ENCODE measurements around the gene SLC15A3.

Gene SLC15A3

DNA sequence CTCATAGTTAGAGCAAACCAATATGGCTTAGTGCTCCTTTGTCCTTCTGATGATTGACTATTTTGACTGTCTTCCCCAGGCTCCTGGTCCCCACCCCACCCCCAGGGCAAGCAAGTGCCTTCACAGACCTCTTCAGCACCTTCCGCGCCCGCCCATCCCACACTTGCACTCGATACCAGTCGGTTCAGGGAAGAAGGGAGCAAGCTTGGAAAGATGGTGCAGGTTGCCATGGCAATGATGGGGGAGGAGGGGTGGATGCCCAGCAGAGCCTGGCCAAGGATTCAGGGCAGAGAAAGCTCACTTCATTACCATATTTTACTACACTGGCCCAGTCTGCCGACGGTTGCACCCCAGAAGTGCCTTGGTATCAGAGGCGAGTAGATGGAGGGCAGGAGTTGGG lies 25.5 kb downstream of the SLC15A3 start:
- DNase-seq, result no peak
- Histone ChIP-seq H2BK120ac (ENCODE audit: low read depth, low read length) (no peak overlapping the region), H3K56ac (ENCODE audit: low read length) (no peak overlapping the region), H3K23ac (ENCODE audit: low read length) (no peak overlapping the region), H3K18ac (ENCODE audit: low read length) (no peak overlapping the region), H2AK5ac (ENCODE audit: low read length) (no peak overlapping the region), H3K36me3 (ENCODE audit: control insufficient read depth, insufficient read depth, low read length) (peaks cover 2% of the 10 kb centered on the region), H3K4ac (ENCODE audit: low read depth, low read length) (no peak overlapping the region), H3K4me1 (ENCODE audit: control insufficient read depth, low read depth, low read length) (peaks cover 3% of the 10 kb centered on the region), H4K5ac (ENCODE audit: low read length) (no peak overlapping the region), H4K8ac (ENCODE audit: low read depth, low read length) (no peak overlapping the region), H3K79me1 (ENCODE audit: low read length) (peaks cover 3% of the 10 kb centered on the region), H3K4me2 (ENCODE audit: low read length) (no peak overlapping the region), H3K79me2 (ENCODE audit: control insufficient read depth, insufficient read depth, low read length) (no peaks in the 10 kb centered on the region), H2BK15ac (replicated peaks; ENCODE audit: low read depth) (no peak overlapping the region), H3K27ac (ENCODE audit: low read depth, low read length) (no peak overlapping the region), H3K4me3 (ENCODE audit: low read length) (no peak overlapping the region), H3K27me3 (ENCODE audit: insufficient read depth, low read length, poor library complexity) (no peaks in the 10 kb centered on the region), H2BK5ac (ENCODE audit: low read length) (no peak overlapping the region), H3K9ac (ENCODE audit: low read length) (no peak overlapping the region)
- no CpG with 5 or more reads among the region's 8 CpGs for WGBS (ENCODE audit: extremely low coverage, insufficient coverage, low lambda C conversion rate)

GRCh38 chr11:60925868-60926267 lies 26.1 kb downstream of the SLC15A3 start:
- Histone ChIP-seq H3K23ac (ENCODE audit: low read length) (no peak overlapping the region), H3K4me2 (ENCODE audit: low read length) (no peak overlapping the region), H3K56ac (ENCODE audit: low read length) (no peak overlapping the region), H2BK120ac (ENCODE audit: low read depth, low read length) (no peak overlapping the region), H3K27ac (ENCODE audit: low read depth, low read length) (no peak overlapping the region), H3K18ac (ENCODE audit: low read length) (no peak overlapping the region), H2AK5ac (ENCODE audit: low read length) (no peak overlapping the region), H3K4me3 (ENCODE audit: low read length) (no peak overlapping the region), H4K5ac (ENCODE audit: low read length) (no peak overlapping the region), H2BK15ac (replicated peaks; ENCODE audit: low read depth) (no peak overlapping the region), H3K4ac (ENCODE audit: low read depth, low read length) (no peak overlapping the region), H3K4me1 (ENCODE audit: control insufficient read depth, low read depth, low read length) (peaks cover 3% of the 10 kb centered on the region), H3K27me3 (ENCODE audit: insufficient read depth, low read length, poor library complexity) (no peaks in the 10 kb centered on the region), H4K8ac (ENCODE audit: low read depth, low read length) (no peak overlapping the region), H3K36me3 (ENCODE audit: control insufficient read depth, insufficient read depth, low read length) (peaks cover 2% of the 10 kb centered on the region), H3K9ac (ENCODE audit: low read length) (no peak overlapping the region), H3K79me2 (ENCODE audit: control insufficient read depth, insufficient read depth, low read length) (no peaks in the 10 kb centered on the region), H2BK5ac (ENCODE audit: low read length) (no peak overlapping the region), H3K79me1 (ENCODE audit: low read length) (peaks cover 3% of the 10 kb centered on the region)
- WGBS (ENCODE audit: extremely low coverage, insufficient coverage, low lambda C conversion rate), result no CpG with 5 or more reads among the region's 6 CpGs
- DNase-seq, result no peak

DNA sequence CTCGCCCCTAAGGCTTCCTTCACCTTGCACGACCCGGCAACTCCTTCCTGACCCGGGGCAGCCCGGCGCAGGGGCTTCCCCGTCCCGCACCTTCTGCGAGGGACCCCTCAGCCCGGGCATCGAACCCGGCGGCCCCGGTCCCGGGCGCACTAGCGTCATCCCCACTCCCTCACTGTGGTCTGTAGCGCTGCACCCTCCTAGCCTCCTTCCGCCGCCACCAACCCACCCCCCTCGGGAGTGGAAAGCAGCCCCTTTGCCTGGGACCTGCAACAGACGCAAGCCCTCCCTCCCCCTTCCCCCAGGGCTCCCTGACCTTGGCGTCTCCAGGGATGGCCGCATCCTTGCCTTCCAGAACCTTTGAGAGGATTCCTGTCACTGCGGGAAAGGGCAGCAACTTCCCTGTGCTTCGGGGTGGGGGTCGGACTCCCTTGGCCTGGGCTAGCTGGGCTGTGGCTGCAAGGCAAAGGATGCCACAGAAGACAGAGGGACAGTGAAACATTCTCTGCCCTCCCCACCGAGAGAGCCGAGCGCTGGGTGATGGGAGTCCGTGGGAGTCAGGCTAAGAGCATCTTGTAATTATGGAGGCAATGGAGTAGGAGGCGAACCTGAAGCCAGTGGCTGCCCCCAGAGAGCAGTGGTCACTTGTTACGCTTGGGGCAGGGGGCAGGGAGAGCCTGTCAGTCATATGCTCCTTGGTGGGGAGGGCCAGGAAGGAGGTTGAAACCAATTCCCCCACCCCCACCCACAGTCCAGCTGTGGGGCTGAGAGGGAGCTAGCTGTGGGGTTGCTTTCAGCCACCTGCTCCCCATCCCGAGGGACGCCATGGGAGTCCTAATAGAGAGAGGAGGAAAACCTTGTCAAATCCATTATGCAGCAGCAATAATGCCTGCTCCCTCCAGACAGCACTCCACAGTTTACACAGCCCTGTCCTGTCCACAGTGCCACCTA lies 26.8 kb downstream of the SLC15A3 start:
- Histone ChIP-seq H3K27me3 (ENCODE audit: insufficient read depth, low read length, poor library complexity) (no peaks in the 10 kb centered on the region), H3K79me1 (ENCODE audit: low read length) (peaks cover 3% of the 10 kb centered on the region), H4K5ac (ENCODE audit: low read length) (no peak overlapping the region), H4K8ac (ENCODE audit: low read depth, low read length) (no peak overlapping the region), H2BK15ac (replicated peaks; ENCODE audit: low read depth) (no peak overlapping the region), H2AK5ac (ENCODE audit: low read length) (no peak overlapping the region), H2BK5ac (ENCODE audit: low read length) (no peak overlapping the region), H3K4ac (ENCODE audit: low read depth, low read length) (peak overlapping the region; percentile 39), H3K9ac (ENCODE audit: low read length) (peak overlapping the region; percentile 83), H3K4me2 (ENCODE audit: low read length) (peak overlapping the region; percentile 89), H3K36me3 (ENCODE audit: control insufficient read depth, insufficient read depth, low read length) (peaks cover 5% of the 10 kb centered on the region), H3K4me1 (ENCODE audit: control insufficient read depth, low read depth, low read length) (peaks cover 3% of the 10 kb centered on the region), H3K79me2 (ENCODE audit: control insufficient read depth, insufficient read depth, low read length) (no peaks in the 10 kb centered on the region), H3K23ac (ENCODE audit: low read length) (peak overlapping the region; percentile 98), H3K18ac (ENCODE audit: low read length) (peak overlapping the region; percentile 78), H3K56ac (ENCODE audit: low read length) (peak overlapping the region; percentile 89), H3K27ac (ENCODE audit: low read depth, low read length) (no peak overlapping the region), H3K4me3 (ENCODE audit: low read length) (peak overlapping the region; percentile 77), H2BK120ac (ENCODE audit: low read depth, low read length) (peak overlapping the region; percentile 13)
- DNase-seq, result peak; percentile 54
- WGBS (ENCODE audit: extremely low coverage, insufficient coverage, low lambda C conversion rate), result no CpG with 5 or more reads among the region's 35 CpGs

GRCh38 chr11:60924110-60924905 lies 27.7 kb downstream of the SLC15A3 start, which contains the start of gene TMEM132A:
TSS of gene TMEM132A (plus strand) at chr11:60924460. CDS start at chr11:60924634, 174 bp downstream.
- Histone ChIP-seq H3K18ac (ENCODE audit: low read length) (peak within 1 kb of the TSS; percentile 78), H3K9ac (ENCODE audit: low read length) (peak within 1 kb of the TSS; percentile 83), H3K4me3 (ENCODE audit: low read length) (peak within 1 kb of the TSS; percentile 77), H3K79me1 (ENCODE audit: low read length) (peaks cover 8% of the 10 kb centered on the region), H4K8ac (ENCODE audit: low read depth, low read length) (no peak within 1 kb of the TSS), H3K23ac (ENCODE audit: low read length) (peak within 1 kb of the TSS; percentile 98), H3K56ac (ENCODE audit: low read length) (peak within 1 kb of the TSS; percentile 89), H4K5ac (ENCODE audit: low read length) (no peak within 1 kb of the TSS), H2BK120ac (ENCODE audit: low read depth, low read length) (peak within 1 kb of the TSS; percentile 13), H3K4me2 (ENCODE audit: low read length) (peak within 1 kb of the TSS; percentile 89), H2BK15ac (replicated peaks; ENCODE audit: low read depth) (no peak within 1 kb of the TSS), H3K4me1 (ENCODE audit: control insufficient read depth, low read depth, low read length) (peaks cover 3% of the 10 kb centered on the region), H2BK5ac (ENCODE audit: low read length) (no peak within 1 kb of the TSS), H2AK5ac (ENCODE audit: low read length) (no peak within 1 kb of the TSS), H3K79me2 (ENCODE audit: control insufficient read depth, insufficient read depth, low read length) (no peaks in the 10 kb centered on the region), H3K36me3 (ENCODE audit: control insufficient read depth, insufficient read depth, low read length) (peaks cover 3% of the 10 kb centered on the region), H3K4ac (ENCODE audit: low read depth, low read length) (peak within 1 kb of the TSS; percentile 39), H3K27ac (ENCODE audit: low read depth, low read length) (no peak within 1 kb of the TSS), H3K27me3 (ENCODE audit: insufficient read depth, low read length, poor library complexity) (no peaks in the 10 kb centered on the region)
- no CpG with 5 or more reads among the region's 69 CpGs for WGBS (ENCODE audit: extremely low coverage, insufficient coverage, low lambda C conversion rate)
- peak; percentile 92 for DNase-seq

DNA sequence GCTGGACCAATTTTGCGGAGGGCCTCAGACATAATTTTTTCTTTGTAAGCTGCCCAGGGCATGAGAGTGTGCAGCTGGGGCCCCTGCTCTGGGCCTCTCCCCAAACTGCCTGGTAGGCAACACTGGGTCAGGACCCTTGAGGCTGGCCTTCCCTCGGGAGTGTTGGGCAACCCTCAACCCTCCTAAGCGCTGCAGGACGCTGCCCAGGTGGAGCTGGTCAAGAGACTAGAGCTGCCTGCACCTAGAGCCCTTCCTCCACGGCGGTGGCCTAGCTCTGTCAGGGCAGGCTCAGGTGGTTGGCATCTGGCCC lies 28.2 kb downstream of the SLC15A3 start:
- WGBS (ENCODE audit: extremely low coverage, insufficient coverage, low lambda C conversion rate), result no CpG with 5 or more reads among the region's 6 CpGs
- peak overlapping the region; percentile 50 for H3K9ac ChIP-seq (ENCODE audit: low read length)
- no peak overlapping the region for H2BK120ac ChIP-seq (ENCODE audit: low read depth, low read length)
- H3K27me3 ChIP-seq (ENCODE audit: insufficient read depth, low read length, poor library complexity), result no peaks in the 10 kb centered on the region
- H3K23ac ChIP-seq (ENCODE audit: low read length), result peak overlapping the region; percentile 37
- H3K18ac ChIP-seq (ENCODE audit: low read length), result no peak overlapping the region
- peak overlapping the region; percentile 69 for H3K56ac ChIP-seq (ENCODE audit: low read length)
- H3K27ac ChIP-seq (ENCODE audit: low read depth, low read length), result no peak overlapping the region
- H3K4ac ChIP-seq (ENCODE audit: low read depth, low read length), result no peak overlapping the region
- peaks cover 4% of the 10 kb centered on the region for H3K4me1 ChIP-seq (ENCODE audit: control insufficient read depth, low read depth, low read length)
- H2AK5ac ChIP-seq (ENCODE audit: low read length), result no peak overlapping the region
- DNase-seq, result no peak
- peaks cover 8% of the 10 kb centered on the region for H3K79me1 ChIP-seq (ENCODE audit: low read length)
- no peak overlapping the region for H2BK5ac ChIP-seq (ENCODE audit: low read length)
- H2BK15ac ChIP-seq (replicated peaks; ENCODE audit: low read depth), result no peak overlapping the region
- H3K4me3 ChIP-seq (ENCODE audit: low read length), result no peak overlapping the region
- peaks cover 3% of the 10 kb centered on the region for H3K36me3 ChIP-seq (ENCODE audit: control insufficient read depth, insufficient read depth, low read length)
- no peak overlapping the region for H4K8ac ChIP-seq (ENCODE audit: low read depth, low read length)
- no peaks in the 10 kb centered on the region for H3K79me2 ChIP-seq (ENCODE audit: control insufficient read depth, insufficient read depth, low read length)
- peak overlapping the region; percentile 60 for H3K4me2 ChIP-seq (ENCODE audit: low read length)
- H4K5ac ChIP-seq (ENCODE audit: low read length), result no peak overlapping the region

Data from mesendoderm (in vitro differentiated cells).